HEK293 (cell line): ENCODE data around the gene EEFSEC.

ENCODE experiments used
- CTCF ChIP-seq: fragments of 450-650 bp; formaldehyde crosslinking; IDR thresholded peaks from 2 replicates; pipeline ENCODE4 v1.5.1; 2016; ENCODE audit warnings: missing biosample characterization, missing genetic modification characterization
- SP2 ChIP-seq: fragments of 450-650 bp; formaldehyde crosslinking; IDR thresholded peaks from 2 replicates; pipeline ENCODE4 v1.5.1; 2016; ENCODE audit warnings: missing biosample characterization, missing genetic modification characterization
- ZNF324 ChIP-seq: fragments of 450-650 bp; formaldehyde crosslinking; IDR thresholded peaks from 2 replicates; pipeline ENCODE4 v1.5.1; 2016; ENCODE audit warnings: missing biosample characterization, missing genetic modification characterization
- ZNF350 ChIP-seq: fragments of 450-650 bp; formaldehyde crosslinking; IDR thresholded peaks from 2 replicates; pipeline ENCODE4 v1.5.0; 2017; ENCODE audit warnings: missing biosample characterization, mild to moderate bottlenecking, missing genetic modification characterization
- ZNF776 ChIP-seq: fragments of 450-650 bp; formaldehyde crosslinking; IDR thresholded peaks from 2 replicates; pipeline ENCODE4 v1.5.0; 2017; ENCODE audit warnings: missing biosample characterization, missing genetic modification characterization, borderline replicate concordance
- ZNF792 ChIP-seq: fragments of 450-650 bp; formaldehyde crosslinking; IDR thresholded peaks from 2 replicates; pipeline ENCODE4 v1.5.1; 2016; ENCODE audit warnings: missing biosample characterization, missing genetic modification characterization

- TF ChIP-seq ZNF350 (no peak), ZNF792 (no peak), ZNF776 (tag by site-specific recombination) (no peak), CTCF (no peak), ZNF324 (tag by site-specific recombination) (no peak), SP2 (tag by site-specific recombination) (no peak)
Observed at GRCh38 chr3:128352326-128352725, 199.0 kb downstream of the EEFSEC start.
